WTC11 (cell line): Measurements from ENCODE around the gene DPYSL5. TPM values are rescaled to one million over a fixed set of nuclear protein-coding genes. Genes with fewer than 3 reads are reported as not detected.

ENCODE experiments used
- ATAC-seq: fragments of 200-7000 bp; cut with Tn5 transposase; 2 replicates; pipeline ENCODE4 v1.10.0; 2021; ENCODE audit warnings: mild to moderate bottlenecking, moderate library complexity
- CTCF ChIA-PET: fragments of 300-600 bp; sonication (Branson Sonifier 250); formaldehyde crosslinking; loops from one replicate; lab custom pipeline; 2021; ENCODE audit warnings: antibody characterized with exemption; lab: Charles Lee
- POLR2A ChIA-PET: fragments of 350-600 bp; sonication (Branson Sonifier 250); formaldehyde crosslinking; loops from one replicate; lab custom pipeline; 2021; ENCODE audit warnings: antibody characterized with exemption; lab: Charles Lee
- DNase-seq: peaks from one replicate; pipeline ENCODE4 v3.0.0; 2021; ENCODE audit warnings: low spot score
- H3K27ac Mint-ChIP-seq: 2 replicates; pipeline ENCODE4 v1.8.0; 2021; ENCODE audit warnings: mixed read lengths
- H3K27me3 Mint-ChIP-seq: 2 replicates; pipeline ENCODE4 v1.8.0; 2021; ENCODE audit warnings: low read depth, mild to moderate bottlenecking, moderate library complexity, mixed read lengths
- H3K36me3 Mint-ChIP-seq: 2 replicates; pipeline ENCODE4 v1.8.0; 2021; ENCODE audit warnings: mixed read lengths
- H3K4me1 Mint-ChIP-seq: 2 replicates; pipeline ENCODE4 v1.8.0; 2022; ENCODE audit warnings: mixed read lengths
- H3K4me3 Mint-ChIP-seq: 2 replicates; pipeline ENCODE4 v1.8.0; 2021; ENCODE audit warnings: mild to moderate bottlenecking, moderate library complexity, mixed read lengths
- H3K9me3 Mint-ChIP-seq: 2 replicates; pipeline ENCODE4 v1.8.0; 2021; ENCODE audit warnings: mixed read lengths
- AFF4 ChIP-seq: sonication (generic); formaldehyde crosslinking; IDR thresholded peaks from 2 replicates; pipeline ENCODE4 v1.8.1; 2023; ENCODE audit warnings: mild to moderate bottlenecking, missing genetic modification reagents, borderline replicate concordance
- CTCF ChIP-seq: fragments of 200-600 bp; IDR thresholded peaks from 2 replicates; pipeline ENCODE4 v1.8.0; 2022; ENCODE audit warnings: antibody characterized with exemption
- EMX1 ChIP-seq: fragments of 250-450 bp; sonication (Bioruptor Pico); IDR thresholded peaks from 2 replicates; pipeline ENCODE4 v1.8.0; 2021; ENCODE audit warnings: mild to moderate bottlenecking
- ESRRA ChIP-seq: sonication (generic); formaldehyde crosslinking; IDR thresholded peaks from 2 replicates; pipeline ENCODE4 v1.8.1; 2022; ENCODE audit warnings: mild to moderate bottlenecking, missing genetic modification reagents, borderline replicate concordance
- IRF1 ChIP-seq: sonication (generic); formaldehyde crosslinking; IDR thresholded peaks from 2 replicates; pipeline ENCODE4 v1.8.0; 2023; ENCODE audit warnings: missing genetic modification reagents
- JAZF1 ChIP-seq: fragments of 250-450 bp; sonication (Bioruptor Pico); IDR thresholded peaks from 2 replicates; pipeline ENCODE4 v1.9.0; 2021; ENCODE audit warnings: moderate library complexity, mild to moderate bottlenecking, inconsistent platforms
- MLX ChIP-seq: sonication (generic); formaldehyde crosslinking; IDR thresholded peaks from 2 replicates; pipeline ENCODE4 v1.8.1; 2023; ENCODE audit warnings: mild to moderate bottlenecking, missing genetic modification reagents, moderate library complexity
- MXD4 ChIP-seq: fragments of 250-450 bp; sonication (Bioruptor Pico); IDR thresholded peaks from 2 replicates; pipeline ENCODE4 v1.8.0; 2021; ENCODE audit warnings: mild to moderate bottlenecking, moderate library complexity, borderline replicate concordance
- NR1H2 ChIP-seq: sonication (generic); formaldehyde crosslinking; IDR thresholded peaks from 2 replicates; pipeline ENCODE4 v1.9.0; 2021; ENCODE audit warnings: mild to moderate bottlenecking, moderate library complexity, missing genetic modification reagents
- OVOL2 ChIP-seq: fragments of 250-450 bp; sonication (Bioruptor Pico); IDR thresholded peaks from 2 replicates; pipeline ENCODE4 v1.9.0; 2021; ENCODE audit warnings: mild to moderate bottlenecking, borderline replicate concordance
- RELA ChIP-seq: sonication (generic); formaldehyde crosslinking; IDR thresholded peaks from 2 replicates; pipeline ENCODE4 v1.8.1; 2022; ENCODE audit warnings: missing genetic modification reagents, mild to moderate bottlenecking, borderline replicate concordance
- TEAD4 ChIP-seq: sonication (generic); formaldehyde crosslinking; IDR thresholded peaks from 2 replicates; pipeline ENCODE4 v1.8.0; 2022; ENCODE audit warnings: mild to moderate bottlenecking, missing genetic modification reagents
- USF1 ChIP-seq: sonication (generic); formaldehyde crosslinking; IDR thresholded peaks from 2 replicates; pipeline ENCODE4 v1.8.0; 2022; ENCODE audit warnings: mild to moderate bottlenecking, missing genetic modification reagents
- ZNF121 ChIP-seq: sonication (generic); formaldehyde crosslinking; IDR thresholded peaks from 2 replicates; pipeline ENCODE4 v1.8.0; 2023; ENCODE audit warnings: missing genetic modification reagents
- ZNF219 ChIP-seq: sonication (generic); formaldehyde crosslinking; IDR thresholded peaks from 2 replicates; pipeline ENCODE4 v1.8.0; 2023; ENCODE audit warnings: missing genetic modification reagents, mild to moderate bottlenecking, borderline replicate concordance
- ZNF232 ChIP-seq: sonication (generic); formaldehyde crosslinking; IDR thresholded peaks from 2 replicates; pipeline ENCODE4 v1.8.0; 2022; ENCODE audit warnings: mild to moderate bottlenecking, missing genetic modification reagents
- ZNF263 ChIP-seq: sonication (generic); formaldehyde crosslinking; IDR thresholded peaks from 2 replicates; pipeline ENCODE4 v1.8.1; 2022; ENCODE audit warnings: low read depth, mild to moderate bottlenecking, moderate library complexity, missing genetic modification reagents
- ZNF532 ChIP-seq: fragments of 250-450 bp; sonication (Bioruptor Pico); IDR thresholded peaks from 2 replicates; pipeline ENCODE4 v1.9.0; 2021; ENCODE audit warnings: mild to moderate bottlenecking, borderline replicate concordance
- ZNF671 ChIP-seq: fragments of 250-450 bp; sonication (Bioruptor Pico); IDR thresholded peaks from 2 replicates; pipeline ENCODE4 v1.8.0; 2021; ENCODE audit warnings: mild to moderate bottlenecking
- total RNA-seq: library from RNA; stranded (reverse); gene quantifications from 3 replicates; pipeline ENCODE4 v1.2.3, GENCODE V29; 2021

Gene DPYSL5
- total RNA-seq, 1 experiment from 2014 or later = 12.1 TPM

- TF ChIP-seq AFF4 (CRISPR knock-in tag) = no peak
- no peak for TF ChIP-seq ZNF232 (CRISPR knock-in tag)
- TF ChIP-seq, all 79 proteins: peak for 0
Observed at GRCh38 chr2:26898480-26899078, 50.6 kb downstream of the DPYSL5 start (continued).

GRCh38 chr2:26899500-26900164 is 51.7 kb downstream of the DPYSL5 start:
- TF ChIP-seq USF1 (no peak), RELA (no peak), OVOL2 (CRISPR knock-in tag) (no peak), IRF1 (CRISPR knock-in tag) (no peak), CTCF (no peak), TEAD4 (CRISPR knock-in tag) (no peak), MLX (CRISPR knock-in tag) (no peak), MXD4 (CRISPR knock-in tag) (no peak), EMX1 (CRISPR knock-in tag) (no peak), ESRRA (CRISPR knock-in tag) (no peak), ZNF263 (CRISPR knock-in tag) (no peak), JAZF1 (no peak)
- CTCF ChIA-PET = interaction anchor here (1.2 to 4.7 kb wide), 2 partner anchors 23 to 53 kb away, joined by 6 to 18 read pairs; no protein-coding TSS in a partner anchor
- POLR2A ChIA-PET = no interaction called here
- Mint-ChIP-seq H3K27ac (no peak overlapping the region), H3K36me3 (no peaks in the 10 kb centered on the region), H3K4me3 (no peak overlapping the region), H3K27me3 (peaks cover 9% of the 10 kb centered on the region), H3K9me3 (no peaks in the 10 kb centered on the region), H3K4me1 (peaks cover 21% of the 10 kb centered on the region)
- DNase-seq (no peak), ATAC-seq (no peak)

- Mint-ChIP-seq H3K27ac (no peak overlapping the region; the same call in 1 of the 2 replicates), H3K4me1 (peaks cover 25% of the 10 kb centered on the region), H3K9me3 (no peaks in the 10 kb centered on the region), H3K4me3 (0 out of 2 replicates have a peak overlapping the region, but pooled peaks have one; percentile 49), H3K27me3 (peaks cover 9% of the 10 kb centered on the region), H3K36me3 (no peaks in the 10 kb centered on the region)
- ChIA-PET POLR2A (no interaction called here), CTCF (interaction anchor here (1.2 to 4.7 kb wide), 3 partner anchors 11 to 54 kb away, joined by 5 to 18 read pairs (median 11); no protein-coding TSS in a partner anchor)
- DNase-seq (no peak), ATAC-seq (no peak; the same call in 1 of the 2 replicates)
- no peak for TF ChIP-seq ZNF671 (CRISPR knock-in tag)
- no peak for TF ChIP-seq USF1
- no peak for TF ChIP-seq ZNF532
- no peak for TF ChIP-seq ZNF219 (CRISPR knock-in tag)
- no peak for TF ChIP-seq NR1H2
- TF ChIP-seq OVOL2 (CRISPR knock-in tag) = no peak
- no peak for TF ChIP-seq ZNF121 (CRISPR knock-in tag)
Observed at GRCh38 chr2:26900831-26901321, 52.9 kb downstream of the DPYSL5 start.
